K562 (cell line): ENCODE results near the gene ADD3. TPM values are rescaled to one million over a fixed set of nuclear protein-coding genes. Genes with fewer than 3 reads are reported as not detected.

Source experiments
- ARNT ChIP-seq, 2 experiments: fragments of 450-650 bp; IDR thresholded peaks; 2 replicates each; pipeline ENCODE4 v1.6.1; 2016; ENCODE audit warnings: mild to moderate bottlenecking in 1 of 2
- CSDE1 ChIP-seq, 2 experiments: fragments of 450-650 bp; IDR thresholded peaks; 2 replicates each; pipeline ENCODE4 v1.6.1; 2016; ENCODE audit warnings: mild to moderate bottlenecking in 1 of 2
- E2F6 ChIP-seq, 2 experiments: IDR thresholded peaks; 2 replicates each; pipeline ENCODE4 v1.6.1; 2011; ENCODE audit warnings: borderline replicate concordance in 1 of 2, control low read depth in 1 of 2, low read depth in 1 of 2, low read length in 1 of 2, mild to moderate bottlenecking in 1 of 2, mixed read lengths in 1 of 2, moderate library complexity in 1 of 2; ENCODE audit not compliant: insufficient read depth in 1 of 2, insufficient read length in 1 of 2, poor library complexity in 1 of 2, severe bottlenecking in 1 of 2; ENCODE audit errors: extremely low read depth in 1 of 2
- EHMT2 ChIP-seq: fragments of 450-650 bp; IDR thresholded peaks from 2 replicates; pipeline ENCODE4 v1.6.1; 2018; ENCODE audit warnings: antibody characterized with exemption
- ERF ChIP-seq: fragments of 450-650 bp; formaldehyde crosslinking; IDR thresholded peaks from 2 replicates; pipeline ENCODE4 v1.4.0; 2020; ENCODE audit warnings: mild to moderate bottlenecking, mixed read lengths
- ETV5 ChIP-seq: sonication (generic); formaldehyde crosslinking; IDR thresholded peaks from 2 replicates; pipeline ENCODE4 v1.4.0; 2020; ENCODE audit warnings: low read depth, mild to moderate bottlenecking, missing genetic modification reagents
- GTF2E2 ChIP-seq: fragments of 200-800 bp; sonication (Bioruptor generic); IDR thresholded peaks from 2 replicates; pipeline ENCODE4 v1.6.1; 2016; ENCODE audit warnings: missing genetic modification characterization, missing compliant biosample characterization
- MLX ChIP-seq, 2 experiments: fragments of 450-650 bp in 1 of 2; sonication (generic) in 1 of 2; formaldehyde crosslinking; conservative IDR thresholded peaks; 2 replicates each; pipeline versions ENCODE4 v1.4.0 to v1.8.1; 2020 to 2022; ENCODE audit warnings: mild to moderate bottlenecking in 1 of 2, missing genetic modification reagents in 1 of 2
- SFPQ ChIP-seq: fragments of 200-400 bp; formaldehyde crosslinking; IDR thresholded peaks from 2 replicates; pipeline ENCODE4 v1.6.1; 2017; ENCODE audit warnings: mild to moderate bottlenecking, low read depth, low read length, moderate library complexity
- SPI1 ChIP-seq: IDR thresholded peaks from 2 replicates; pipeline ENCODE4 v1.6.1; 2011; ENCODE audit warnings: low read depth, low read length, control low read depth, borderline replicate concordance
- ZNF41 ChIP-seq: fragments of 250-450 bp; sonication (Bioruptor Pico); conservative IDR thresholded peaks from 2 replicates; pipeline ENCODE4 v1.4.0; 2020; ENCODE audit warnings: mild to moderate bottlenecking
- polyA plus RNA-seq, 8 experiments: library from polyadenylated mRNA; depleted of rRNA in 4 of 8; stranded (reverse) in 5 of 8; unstranded in 3 of 8; fragments of >200 nt; fragmentation: Nextera tagmentation in 2 of 8; fragmentation: Illumina TruSeq in 1 of 8; extraction: Ambion mirVana in 2 of 8; extraction: Trizol in 1 of 8; gene quantifications; 2 replicates each; pipeline versions ENCODE4 v1.2.1 to v1.2.3, GENCODE V29; 2011 to 2014; ENCODE audit warnings: inconsistent platforms in 1 of 8, missing spikeins in 1 of 8
- total RNA-seq, 7 experiments: library from RNA; depleted of rRNA in 6 of 7; stranded (reverse); fragments of >200 nt in 6 of 7; fragmentation: Illumina TruSeq in 2 of 7; extraction: Trizol in 2 of 7; gene quantifications; 2 replicates each; pipeline versions ENCODE4 v1.2.1 to v1.2.3, GENCODE V29; 2011 to 2021; ENCODE audit warnings: low replicate concordance in 1 of 7

ADD3 gene
- total and polyA plus RNA-seq, 9 of the 15 experiments (the other 6 are each of a cell fraction or from before 2014, with no cell fraction given) = 13.2 to 125 (median 31.7) TPM

GRCh38 chr10:110101464-110102144 lies 93.8 kb downstream of the ADD3 start (continued):
- TF ChIP-seq SFPQ = no peak
- TF ChIP-seq ZNF41 (CRISPR knock-in tag) = no peak
- TF ChIP-seq ARNT (IDR thresholded peaks at IDR 0.05) = no peak
- TF ChIP-seq EHMT2 = no peak
- TF ChIP-seq ERF (CRISPR knock-in tag) = no peak
- no peak for TF ChIP-seq E2F6 (IDR thresholded peaks at IDR 0.05; ENCODE audit: borderline replicate concordance in 1 of 2, extremely low read depth in 1 of 2, insufficient read depth in 1 of 2, insufficient read length in 1 of 2, low read depth in 1 of 2, low read length in 1 of 2, poor library complexity in 1 of 2, severe bottlenecking in 1 of 2)
- no peak for TF ChIP-seq SPI1
- TF ChIP-seq ETV5 (CRISPR knock-in tag) = no peak
- no peak for TF ChIP-seq CSDE1 (IDR thresholded peaks at IDR 0.05)
- TF ChIP-seq MLX (CRISPR knock-in tag; conservative IDR thresholded peaks at IDR 0.05) = no peak
- no peak for TF ChIP-seq GTF2E2 (tag)
